SK-N-MC (cell line): Measurements from ENCODE around the gene SIDT2.

ENCODE experiments used
- EZH2 ChIP-seq: fragments of 200-600 bp; sonication (generic); IDR thresholded peaks from one replicate; pipeline ENCODE4 v1.6.1; 2017; ENCODE audit warnings: antibody characterized with exemption
- POLR2AphosphoS5 ChIP-seq: IDR thresholded peaks from 2 replicates; pipeline ENCODE4 v1.6.1; 2012; ENCODE audit warnings: mild to moderate bottlenecking, low read depth, low read length, borderline replicate concordance

GRCh38 chr11:117205211-117205818 lies 26.8 kb downstream of the SIDT2 start:
- TF ChIP-seq EZH2 (no peak), POLR2AphosphoS5 (no peak)
